Right lobe of liver (tissue), 6 donors: ENCODE results near the gene PREX1. TPM values are rescaled to one million over a fixed set of nuclear protein-coding genes. Genes with fewer than 3 reads are reported as not detected.
"Not testable (repeated sequence)": the region's sequence is repeated elsewhere in the genome, so short reads cannot be mapped to it uniquely, and the experiment has no call there.

Experiments used
- ATAC-seq, 4 donors: fragments of 200-7000 bp; cut with Tn5 transposase; one replicate each; pipeline ENCODE4 v1.9.1; 2020; ENCODE audit warnings: mild to moderate bottlenecking in 4 of 4, moderate library complexity in 4 of 4
- DNase-seq, 3 donors: peaks; one replicate each; pipeline ENCODE4 v3.0.0-alpha.2; 2020
- H3K27ac ChIP-seq, 3 donors: fragments of 200-600 bp; one replicate each; pipeline ENCODE4 v1.8.0; 2022
- H3K27me3 ChIP-seq, 2 donors: fragments of 200-600 bp; one replicate each; pipeline ENCODE4 v1.8.0; 2022
- H3K36me3 ChIP-seq, 4 donors: fragments of 200-600 bp; sonication (generic) in 1 of 4; one replicate each; pipeline versions ENCODE4 v1.5.1 to v1.8.0; 2017 to 2022; ENCODE audit warnings: control low read depth in 1 of 4
- H3K4me1 ChIP-seq, 4 donors: fragments of 200-600 bp; sonication (generic) in 1 of 4; one replicate each; pipeline versions ENCODE4 v1.5.1 to v1.8.0; 2017 to 2022; ENCODE audit warnings: control low read depth in 1 of 4
- H3K4me3 ChIP-seq, 3 donors: fragments of 200-600 bp; one replicate each; pipeline ENCODE4 v1.8.0; 2022
- H3K9me3 ChIP-seq, 4 donors: fragments of 200-600 bp; sonication (generic) in 1 of 4; one replicate each; pipeline versions ENCODE4 v1.5.1 to v1.8.0; 2017 to 2022; ENCODE audit warnings: control low read depth in 1 of 4
- POLR2A ChIP-seq: fragments of 450-650 bp; IDR thresholded peaks from one replicate; pipeline ENCODE4 v1.6.1; 2017; ENCODE audit warnings: antibody characterized with exemption, mild to moderate bottlenecking
- WGBS: methylation state at CpG from one replicate; pipeline ENCODE4 v1.1.6; 2018; ENCODE audit warnings: low coverage, low lambda C conversion rate; ENCODE audit not compliant: insufficient coverage; ENCODE audit errors: missing lambda C conversion rate; 5-methylcytosine and 5-hydroxymethylcytosine counted together
- intact Hi-C, 2 donors: fragments of 100-400 bp; cut with DNase I; formaldehyde crosslinking; loops; one replicate each; pipeline versions ENCODE4 v1.11.2 to v1.14.1; 2022
- long read RNA-seq: library from polyadenylated mRNA; unstranded; transcript quantifications from one replicate; pipeline ENCODE4 v2.0.0, GENCODE V29; 2019
- total RNA-seq, 6 experiments: library from RNA; depleted of rRNA in 2 of 6; stranded (reverse); fragments of >200 nt in 2 of 6; fragmentation: NEBNext Ultra II Directional in 3 of 6; extraction: Animal tissue kit (Norgen Biotek cat#: 25700) in 3 of 6; gene quantifications; one replicate each; pipeline versions ENCODE4 v1.1.0 to v1.2.4, GENCODE V29; 2016 to 2023
- TF ChIP-seq, protein P1 (sequence below), 4 donors: fragments of 200-600 bp in 3 of 4; fragments of 450-650 bp in 1 of 4; IDR thresholded peaks; one replicate each; pipeline versions ENCODE4 v1.5.1 to v1.8.0; 2016 to 2022; ENCODE audit warnings: antibody characterized with exemption in 4 of 4, mild to moderate bottlenecking in 2 of 4
- donor health status: DM: no; HTN: yes; CAD: no.
- donor health status: DM: no; HTN: no; CAD: no.
- donor health status: DM: no; HTN: no; CAD: no.
- donor health status: DM: no; HTN: yes; CAD: no.
- donor health status: DM: no; HTN: yes; CAD: no.

The PREX1 gene
- total RNA-seq = 10 to 100 TPM in 2 of 6 experiments, 1 to 10 TPM in 4; 4.4 to 11.1 (median 8.7) TPM
- long read RNA-seq = 0 reads

- TF ChIP-seq, protein P1, sequence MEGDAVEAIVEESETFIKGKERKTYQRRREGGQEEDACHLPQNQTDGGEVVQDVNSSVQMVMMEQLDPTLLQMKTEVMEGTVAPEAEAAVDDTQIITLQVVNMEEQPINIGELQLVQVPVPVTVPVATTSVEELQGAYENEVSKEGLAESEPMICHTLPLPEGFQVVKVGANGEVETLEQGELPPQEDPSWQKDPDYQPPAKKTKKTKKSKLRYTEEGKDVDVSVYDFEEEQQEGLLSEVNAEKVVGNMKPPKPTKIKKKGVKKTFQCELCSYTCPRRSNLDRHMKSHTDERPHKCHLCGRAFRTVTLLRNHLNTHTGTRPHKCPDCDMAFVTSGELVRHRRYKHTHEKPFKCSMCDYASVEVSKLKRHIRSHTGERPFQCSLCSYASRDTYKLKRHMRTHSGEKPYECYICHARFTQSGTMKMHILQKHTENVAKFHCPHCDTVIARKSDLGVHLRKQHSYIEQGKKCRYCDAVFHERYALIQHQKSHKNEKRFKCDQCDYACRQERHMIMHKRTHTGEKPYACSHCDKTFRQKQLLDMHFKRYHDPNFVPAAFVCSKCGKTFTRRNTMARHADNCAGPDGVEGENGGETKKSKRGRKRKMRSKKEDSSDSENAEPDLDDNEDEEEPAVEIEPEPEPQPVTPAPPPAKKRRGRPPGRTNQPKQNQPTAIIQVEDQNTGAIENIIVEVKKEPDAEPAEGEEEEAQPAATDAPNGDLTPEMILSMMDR (IDR thresholded peaks at IDR 0.05) = peak in 2 of 4 donors; percentile 15 to 33
- peak; percentile 56 for TF ChIP-seq POLR2A
- Histone ChIP-seq H3K27me3 (no peaks in the 10 kb centered on the region), H3K4me3 (peak within 1 kb of the TSS; percentile 44 to 63 (median 55)), H3K27ac (peak within 1 kb of the TSS; percentile 44 to 87 (median 65)), H3K4me1 (peaks cover 0 to 13% (median 6%) of the 10 kb centered on the region in 4 donors), H3K9me3 (no peaks in the 10 kb centered on the region), H3K36me3 (no peaks in the 10 kb centered on the region)
- ATAC-seq (peak; percentile 62 to 84 (median 76)), DNase-seq (peak; percentile 74 to 87 (median 86))
- under 1% methylated on average over 16 of the region's 128 CpGs for WGBS
- intact Hi-C loops = no loop called here
These were observed at the start of gene PREX1 for GRCh38 chr20:48827855-48828733. Gene PREX1, minus strand, starts transcription at chr20:48827999. Its CDS starts 139 bp downstream, at chr20:48827860.

GRCh38 chr20:48877304-48877703 is 49.5 kb upstream of the PREX1 start:
- Histone ChIP-seq H3K27me3 (no peaks in the 10 kb centered on the region), H3K27ac (no peak overlapping the region), H3K9me3 (no peaks in the 10 kb centered on the region), H3K4me1 (no peaks in the 10 kb centered on the region), H3K4me3 (no peak overlapping the region), H3K36me3 (no peaks in the 10 kb centered on the region)
- intact Hi-C loops = no loop called here
- ATAC-seq (peak in 1 of 4 donors; percentile 94), DNase-seq (no peak)
- TF ChIP-seq, protein P1 (IDR thresholded peaks at IDR 0.05) = peak in 1 of 4 donors; percentile 55
- TF ChIP-seq POLR2A = no peak
- WGBS = 39% methylated on average over 2 of the region's 2 CpGs

DNA sequence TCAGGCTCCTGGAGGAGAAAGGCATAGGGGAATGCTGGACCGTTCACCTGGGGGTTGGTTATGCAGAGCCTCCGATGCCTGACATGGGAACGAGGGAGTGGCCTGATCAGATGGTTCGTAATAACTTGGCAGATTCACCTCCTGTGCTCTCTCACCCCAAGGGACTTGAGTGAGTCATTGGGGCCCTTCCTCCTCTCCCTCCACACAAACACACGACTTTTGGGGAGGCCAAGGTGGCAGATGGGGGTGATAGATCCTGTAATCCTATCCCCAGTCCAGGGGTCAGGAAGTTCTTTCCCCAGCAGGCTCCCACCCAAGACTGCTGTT is 48.1 kb upstream of the PREX1 start:
- WGBS = 29% methylated on average over 1 of the region's 5 CpGs
- no peak overlapping the region for H3K27ac ChIP-seq
- H3K27me3 ChIP-seq = no peaks in the 10 kb centered on the region
- no peak overlapping the region for H3K4me3 ChIP-seq
- no peaks in the 10 kb centered on the region for H3K36me3 ChIP-seq
- H3K9me3 ChIP-seq = no peaks in the 10 kb centered on the region
- no peaks in the 10 kb centered on the region for H3K4me1 ChIP-seq
- intact Hi-C loops = no loop called here
- no peak for DNase-seq
- peak in 1 of 4 donors; percentile 9 for ATAC-seq
- TF ChIP-seq, protein P1 (IDR thresholded peaks at IDR 0.05) = no peak
- no peak for TF ChIP-seq POLR2A

DNA sequence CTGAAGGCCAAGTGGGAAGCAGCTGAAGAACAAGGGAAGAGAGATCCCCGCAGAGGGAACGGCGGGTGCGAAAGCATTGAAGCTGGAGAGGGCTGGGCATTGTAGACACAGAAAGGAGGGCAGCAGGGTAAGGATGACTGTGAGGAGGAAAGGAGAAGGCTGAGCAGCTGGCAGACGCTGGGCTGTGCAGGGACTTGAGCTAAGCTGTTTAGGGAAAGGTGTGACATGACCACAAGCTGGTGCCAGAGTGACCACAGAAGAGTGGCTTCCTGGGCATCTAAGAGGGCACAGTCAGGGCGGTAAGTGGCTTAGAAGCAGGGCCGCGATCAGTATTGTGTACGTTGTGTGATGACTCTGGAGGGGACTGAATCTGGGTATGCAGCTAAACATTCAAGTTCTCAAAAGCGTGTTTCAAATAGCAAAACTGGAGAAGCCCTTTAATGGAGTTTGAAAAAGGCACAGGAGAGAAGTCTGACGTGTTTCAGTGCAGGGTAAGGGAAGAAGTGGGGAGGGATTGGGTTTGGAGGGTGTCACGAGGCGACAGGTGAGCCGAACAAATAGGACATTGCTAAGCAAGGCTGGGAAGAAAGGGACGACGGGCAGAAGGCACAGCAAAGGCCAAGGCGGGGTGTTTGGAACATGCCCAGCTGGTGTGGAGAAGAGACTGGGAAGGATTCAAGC is 47.6 kb upstream of the PREX1 start:
- DNase-seq (no peak), ATAC-seq (no peak)
- no peak overlapping the region for H3K4me3 ChIP-seq
- H3K27me3 ChIP-seq = no peaks in the 10 kb centered on the region
- no peak for TF ChIP-seq POLR2A
- TF ChIP-seq, protein P1 (IDR thresholded peaks at IDR 0.05) = no peak
- no peaks in the 10 kb centered on the region for H3K9me3 ChIP-seq
- intact Hi-C loops = no loop called here
- no peak overlapping the region for H3K27ac ChIP-seq
- WGBS = 77% methylated on average over 17 of the region's 17 CpGs
- H3K36me3 ChIP-seq = no peaks in the 10 kb centered on the region
- no peaks in the 10 kb centered on the region for H3K4me1 ChIP-seq

DNA sequence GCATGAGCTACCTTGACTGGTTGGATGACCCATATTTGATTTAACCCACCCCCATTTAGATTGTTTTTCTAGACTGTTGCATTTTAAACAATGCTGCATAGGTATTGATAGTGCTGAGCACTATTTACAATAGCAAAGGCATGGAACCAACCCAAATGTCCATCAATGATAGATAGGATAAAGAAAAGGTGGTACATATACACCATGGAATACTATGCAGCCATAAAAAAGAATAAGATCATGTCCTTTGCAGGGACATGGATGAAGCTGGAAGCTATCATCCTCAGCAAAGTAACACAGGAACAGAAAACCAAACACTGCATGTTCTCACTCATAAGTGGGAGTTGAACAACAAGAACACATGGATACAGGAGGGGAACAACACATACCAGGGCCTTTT is 41.6 kb upstream of the PREX1 start:
- DNase-seq, intact Hi-C loops, H3K27ac ChIP-seq, H3K27me3 ChIP-seq, H3K4me1 ChIP-seq, H3K4me3 ChIP-seq, ATAC-seq, H3K36me3 ChIP-seq, H3K9me3 ChIP-seq: not testable (repeated sequence)
